GM12874 (cell line): ENCODE data around the gene CD300LD.

ENCODE experiments used
- TF ChIP-seq, protein P1 (sequence below): IDR thresholded peaks from 2 replicates; pipeline ENCODE4 v1.5.1; 2011; ENCODE audit warnings: low read depth, mild to moderate bottlenecking, control low read depth, low read length, moderate library complexity; ENCODE audit not compliant: insufficient read depth

CD300LD gene

DNA sequence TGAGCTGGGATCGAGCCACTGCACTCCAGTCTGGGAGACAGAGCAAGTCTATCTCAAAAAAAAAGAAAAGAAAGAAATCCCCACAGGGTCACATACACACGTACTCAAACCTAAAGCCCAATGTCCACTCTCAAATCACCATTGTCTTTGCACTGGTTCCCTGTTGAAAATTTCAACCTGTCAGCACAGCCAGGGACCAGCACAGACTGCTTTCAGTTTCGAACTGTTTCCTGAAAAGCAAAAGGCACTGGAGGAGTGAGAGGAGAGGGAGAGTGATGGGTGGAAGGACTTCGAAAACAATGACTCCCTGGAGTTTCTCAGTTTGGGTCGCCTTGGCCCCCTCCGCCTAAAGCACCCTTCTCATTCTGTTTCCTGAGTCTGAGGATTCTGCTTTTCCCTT, 37.2 kb downstream of the CD300LD start:
- TF ChIP-seq, protein P1, sequence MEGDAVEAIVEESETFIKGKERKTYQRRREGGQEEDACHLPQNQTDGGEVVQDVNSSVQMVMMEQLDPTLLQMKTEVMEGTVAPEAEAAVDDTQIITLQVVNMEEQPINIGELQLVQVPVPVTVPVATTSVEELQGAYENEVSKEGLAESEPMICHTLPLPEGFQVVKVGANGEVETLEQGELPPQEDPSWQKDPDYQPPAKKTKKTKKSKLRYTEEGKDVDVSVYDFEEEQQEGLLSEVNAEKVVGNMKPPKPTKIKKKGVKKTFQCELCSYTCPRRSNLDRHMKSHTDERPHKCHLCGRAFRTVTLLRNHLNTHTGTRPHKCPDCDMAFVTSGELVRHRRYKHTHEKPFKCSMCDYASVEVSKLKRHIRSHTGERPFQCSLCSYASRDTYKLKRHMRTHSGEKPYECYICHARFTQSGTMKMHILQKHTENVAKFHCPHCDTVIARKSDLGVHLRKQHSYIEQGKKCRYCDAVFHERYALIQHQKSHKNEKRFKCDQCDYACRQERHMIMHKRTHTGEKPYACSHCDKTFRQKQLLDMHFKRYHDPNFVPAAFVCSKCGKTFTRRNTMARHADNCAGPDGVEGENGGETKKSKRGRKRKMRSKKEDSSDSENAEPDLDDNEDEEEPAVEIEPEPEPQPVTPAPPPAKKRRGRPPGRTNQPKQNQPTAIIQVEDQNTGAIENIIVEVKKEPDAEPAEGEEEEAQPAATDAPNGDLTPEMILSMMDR = no peak

- TF ChIP-seq, protein P1 = no peak
Observed at GRCh38 chr17:74552037-74552436, 40.0 kb downstream of the CD300LD start.

- TF ChIP-seq, protein P1 = no peak
Observed at GRCh38 chr17:74550602-74551001, 41.5 kb downstream of the CD300LD start.

GRCh38 chr17:74549343-74549742, 42.7 kb downstream of the CD300LD start:
- TF ChIP-seq, protein P1 = no peak

GRCh38 chr17:74547736-74548135, 44.3 kb downstream of the CD300LD start:
- TF ChIP-seq, protein P1 = no peak

DNA sequence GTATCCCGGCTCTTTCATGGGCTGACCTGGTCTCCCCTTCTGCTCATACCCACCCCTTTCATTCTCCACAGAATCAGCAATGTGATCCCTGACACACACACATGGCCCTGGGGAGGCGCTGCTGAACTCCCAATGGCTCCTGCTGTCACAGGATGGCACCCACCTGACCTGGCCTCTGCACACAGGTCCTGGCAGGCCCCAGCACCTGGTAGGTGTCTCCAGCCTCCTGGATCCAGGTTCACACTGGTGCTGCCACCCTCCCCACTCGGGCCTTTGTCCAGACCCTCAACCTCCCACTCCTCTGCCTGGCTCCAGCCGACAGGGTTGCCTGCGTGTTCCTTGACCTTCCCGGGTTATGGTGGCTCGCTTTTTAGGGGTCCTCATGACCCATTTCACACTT, 44.8 kb downstream of the CD300LD start:
- TF ChIP-seq, protein P1 = no peak

DNA sequence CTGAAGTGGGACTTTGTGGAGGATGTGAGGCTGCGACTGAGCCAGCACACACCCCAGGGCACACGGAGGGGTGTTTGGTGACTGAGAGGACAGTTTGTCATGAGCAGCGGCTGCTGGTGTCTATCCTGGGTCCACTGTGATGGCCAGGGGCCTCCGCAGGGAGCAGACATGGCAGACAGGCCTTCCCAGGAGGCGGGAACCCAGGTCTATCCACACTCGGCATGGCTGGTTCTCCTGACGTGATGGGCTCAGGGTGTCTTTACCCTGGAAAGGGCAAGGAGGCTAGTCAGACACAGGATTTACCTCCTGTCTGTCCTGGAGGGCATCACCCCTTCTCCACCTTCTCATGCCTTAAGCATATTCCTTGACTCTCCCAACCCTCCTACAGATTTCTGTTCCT, 45.5 kb downstream of the CD300LD start:
- TF ChIP-seq, protein P1 = no peak

- TF ChIP-seq, protein P1 = no peak
Observed at GRCh38 chr17:74545843-74546230, 46.2 kb downstream of the CD300LD start, which contains the start of gene CD300C. TSS of gene CD300C (minus strand) at chr17:74546115. CDS start at chr17:74545782, 333 bp downstream.
